OCI-LY7 (cell line): ENCODE data around the gene SESN2.

Source experiments
- EZH2phosphoT487 ChIP-seq: fragments of 200-600 bp; sonication (generic); IDR thresholded peaks from 2 replicates; pipeline ENCODE4 v1.6.1; 2018; ENCODE audit warnings: low read depth, borderline replicate concordance, mild to moderate bottlenecking, mixed run types, antibody characterized with exemption, low read length, moderate library complexity, mixed read lengths
- TF ChIP-seq, protein P1 (sequence below): fragments of 200-600 bp; sonication (generic); conservative IDR thresholded peaks from 2 replicates; pipeline ENCODE4 v1.5.1; 2014; ENCODE audit warnings: mild to moderate bottlenecking, antibody characterized with exemption, low read length, moderate library complexity, mixed read lengths

DNA sequence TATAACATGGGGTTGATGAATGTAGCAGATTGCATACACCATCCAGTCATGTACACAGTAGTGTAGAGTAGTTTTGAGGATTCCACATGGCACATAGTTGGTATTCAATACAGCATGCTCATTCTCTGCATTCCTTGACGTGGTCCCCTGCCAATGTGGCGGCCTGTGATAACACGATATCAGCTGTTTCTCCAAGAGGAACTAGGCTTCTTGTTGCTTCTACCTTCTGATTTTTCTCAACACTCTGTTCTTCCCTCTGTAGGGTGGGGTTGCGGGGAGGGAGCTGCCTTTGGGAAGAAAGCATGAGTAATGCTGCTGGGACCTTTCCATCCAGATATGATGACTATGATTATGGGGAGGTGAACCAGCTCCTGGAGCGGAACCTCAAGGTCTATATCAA, 19.4 kb downstream of the SESN2 start:
- TF ChIP-seq, protein P1, sequence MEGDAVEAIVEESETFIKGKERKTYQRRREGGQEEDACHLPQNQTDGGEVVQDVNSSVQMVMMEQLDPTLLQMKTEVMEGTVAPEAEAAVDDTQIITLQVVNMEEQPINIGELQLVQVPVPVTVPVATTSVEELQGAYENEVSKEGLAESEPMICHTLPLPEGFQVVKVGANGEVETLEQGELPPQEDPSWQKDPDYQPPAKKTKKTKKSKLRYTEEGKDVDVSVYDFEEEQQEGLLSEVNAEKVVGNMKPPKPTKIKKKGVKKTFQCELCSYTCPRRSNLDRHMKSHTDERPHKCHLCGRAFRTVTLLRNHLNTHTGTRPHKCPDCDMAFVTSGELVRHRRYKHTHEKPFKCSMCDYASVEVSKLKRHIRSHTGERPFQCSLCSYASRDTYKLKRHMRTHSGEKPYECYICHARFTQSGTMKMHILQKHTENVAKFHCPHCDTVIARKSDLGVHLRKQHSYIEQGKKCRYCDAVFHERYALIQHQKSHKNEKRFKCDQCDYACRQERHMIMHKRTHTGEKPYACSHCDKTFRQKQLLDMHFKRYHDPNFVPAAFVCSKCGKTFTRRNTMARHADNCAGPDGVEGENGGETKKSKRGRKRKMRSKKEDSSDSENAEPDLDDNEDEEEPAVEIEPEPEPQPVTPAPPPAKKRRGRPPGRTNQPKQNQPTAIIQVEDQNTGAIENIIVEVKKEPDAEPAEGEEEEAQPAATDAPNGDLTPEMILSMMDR, result no peak
- TF ChIP-seq EZH2phosphoT487, result no peak
